OCI-LY3 (cell line): Measurements from ENCODE around the gene KLF15.

Experiments used
- EZH2phosphoT487 ChIP-seq: fragments of 200-600 bp; shearing (Covaris generic); IDR thresholded peaks from 2 replicates; pipeline ENCODE4 v1.6.1; 2018; ENCODE audit warnings: antibody characterized with exemption, mixed run types, low read depth
- TF ChIP-seq, protein P1 (sequence below): fragments of 200-600, 300-600 bp; sonication (generic); IDR thresholded peaks from 2 replicates; pipeline ENCODE4 v1.5.1; 2014; ENCODE audit warnings: antibody characterized with exemption, low read length, low read depth

DNA sequence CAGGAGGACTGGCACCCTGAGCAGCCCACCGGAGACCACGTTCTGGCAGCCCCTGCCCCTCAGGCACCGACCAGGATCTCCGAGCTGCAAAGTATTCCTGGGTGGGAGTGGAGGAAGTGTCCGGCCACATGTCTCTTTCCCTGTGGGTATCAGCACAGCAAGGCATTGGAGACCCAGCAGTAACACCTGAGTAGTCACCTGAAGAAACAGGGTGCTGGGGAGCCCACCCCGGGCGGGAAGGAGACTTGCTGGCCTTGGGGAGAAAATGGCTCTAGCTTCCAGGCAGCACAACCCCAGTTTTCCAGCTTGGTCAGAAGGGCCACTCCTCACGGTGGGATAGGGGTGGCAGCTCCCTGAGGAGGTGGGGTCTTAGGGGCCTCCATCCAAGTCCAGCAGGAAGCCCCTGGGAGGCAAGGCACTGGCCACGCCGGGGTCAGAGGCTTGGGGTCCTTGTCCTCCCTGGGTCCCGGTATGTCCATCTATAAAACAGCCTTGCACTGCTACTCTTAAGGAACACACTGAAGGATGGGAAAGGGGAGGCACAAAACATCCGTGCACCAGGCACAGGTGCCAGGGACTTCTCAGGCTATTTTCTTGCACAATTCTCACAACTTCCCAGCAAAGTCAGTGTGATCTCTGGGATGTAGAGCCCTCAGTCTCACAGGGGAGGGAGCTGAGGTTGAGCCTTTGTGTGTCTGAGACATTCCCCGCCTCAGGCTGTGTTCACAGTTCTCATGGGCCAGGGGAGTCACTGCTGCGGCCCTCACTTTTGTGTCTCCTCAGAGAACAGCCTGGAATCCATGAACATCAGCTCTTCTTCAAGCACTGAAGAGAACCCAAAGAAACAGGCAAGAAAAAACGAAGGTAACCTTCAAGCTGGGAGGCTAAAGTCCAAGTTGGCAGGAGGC lies 49.4 kb upstream of the KLF15 start:
- TF ChIP-seq, protein P1, sequence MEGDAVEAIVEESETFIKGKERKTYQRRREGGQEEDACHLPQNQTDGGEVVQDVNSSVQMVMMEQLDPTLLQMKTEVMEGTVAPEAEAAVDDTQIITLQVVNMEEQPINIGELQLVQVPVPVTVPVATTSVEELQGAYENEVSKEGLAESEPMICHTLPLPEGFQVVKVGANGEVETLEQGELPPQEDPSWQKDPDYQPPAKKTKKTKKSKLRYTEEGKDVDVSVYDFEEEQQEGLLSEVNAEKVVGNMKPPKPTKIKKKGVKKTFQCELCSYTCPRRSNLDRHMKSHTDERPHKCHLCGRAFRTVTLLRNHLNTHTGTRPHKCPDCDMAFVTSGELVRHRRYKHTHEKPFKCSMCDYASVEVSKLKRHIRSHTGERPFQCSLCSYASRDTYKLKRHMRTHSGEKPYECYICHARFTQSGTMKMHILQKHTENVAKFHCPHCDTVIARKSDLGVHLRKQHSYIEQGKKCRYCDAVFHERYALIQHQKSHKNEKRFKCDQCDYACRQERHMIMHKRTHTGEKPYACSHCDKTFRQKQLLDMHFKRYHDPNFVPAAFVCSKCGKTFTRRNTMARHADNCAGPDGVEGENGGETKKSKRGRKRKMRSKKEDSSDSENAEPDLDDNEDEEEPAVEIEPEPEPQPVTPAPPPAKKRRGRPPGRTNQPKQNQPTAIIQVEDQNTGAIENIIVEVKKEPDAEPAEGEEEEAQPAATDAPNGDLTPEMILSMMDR = no peak
- no peak for TF ChIP-seq EZH2phosphoT487
